ENCODE data around the gene AQP2.

Gene AQP2

GRCh38 chr12:49904601-49905000 is 45.9 kb upstream of the AQP2 start:
- TF ChIP-seq ZFX (IDR thresholded peaks at IDR 0.05; ENCODE audit: borderline replicate concordance) (no peak), CTCF (IDR thresholded peaks at IDR 0.05) (no peak)
- H3K27ac ChIP-seq = no peak overlapping the region

- H3K27ac ChIP-seq = no peak overlapping the region
- TF ChIP-seq CTCF (IDR thresholded peaks at IDR 0.05) = no peak
- no peak for TF ChIP-seq ZFX (IDR thresholded peaks at IDR 0.05; ENCODE audit: borderline replicate concordance)
Observed at GRCh38 chr12:49905718-49906314, 44.7 kb upstream of the AQP2 start.

- H3K27ac ChIP-seq = no peak overlapping the region
- TF ChIP-seq ZFX (IDR thresholded peaks at IDR 0.05; ENCODE audit: borderline replicate concordance) (no peak), CTCF (IDR thresholded peaks at IDR 0.05) (no peak)
Observed at GRCh38 chr12:49907352-49907751, 43.2 kb upstream of the AQP2 start.

GRCh38 chr12:49909356-49909755 is 41.2 kb upstream of the AQP2 start:
- TF ChIP-seq CTCF (IDR thresholded peaks at IDR 0.05) (no peak), ZFX (IDR thresholded peaks at IDR 0.05; ENCODE audit: borderline replicate concordance) (no peak)
- peak overlapping the region; percentile 39 for H3K27ac ChIP-seq

GRCh38 chr12:49909826-49910225 is 40.7 kb upstream of the AQP2 start:
- TF ChIP-seq ZFX (IDR thresholded peaks at IDR 0.05; ENCODE audit: borderline replicate concordance) (no peak), CTCF (IDR thresholded peaks at IDR 0.05) (no peak)
- peak overlapping the region; percentile 39 for H3K27ac ChIP-seq

GRCh38 chr12:49910331-49911212 is 40.0 kb upstream of the AQP2 start:
- H3K27ac ChIP-seq = peak overlapping the region; percentile 39
- TF ChIP-seq ZFX (IDR thresholded peaks at IDR 0.05; ENCODE audit: borderline replicate concordance) = no peak

GRCh38 chr12:49911213-49911605 is 39.3 kb upstream of the AQP2 start:
- no peak overlapping the region for H3K27ac ChIP-seq
- no peak for TF ChIP-seq CTCF (IDR thresholded peaks at IDR 0.05)
- no peak for TF ChIP-seq ZFX (IDR thresholded peaks at IDR 0.05; ENCODE audit: borderline replicate concordance)
